Measurements from ENCODE around the gene DHX32.

GRCh38 chr10:125788156-125789034 lies 92.7 kb downstream of the DHX32 start:
- no peak for TF ChIP-seq EZH2 (IDR thresholded peaks at IDR 0.05; ENCODE audit: borderline replicate concordance, insufficient read depth, low read length, poor library complexity, severe bottlenecking)
- no peak for TF ChIP-seq POLR2AphosphoS5 (IDR thresholded peaks at IDR 0.05)
- TF ChIP-seq CTCF (IDR thresholded peaks at IDR 0.05; ENCODE audit: poor library complexity, severe bottlenecking), result no peak
